Measurements from ENCODE around the gene MX1.

DNA sequence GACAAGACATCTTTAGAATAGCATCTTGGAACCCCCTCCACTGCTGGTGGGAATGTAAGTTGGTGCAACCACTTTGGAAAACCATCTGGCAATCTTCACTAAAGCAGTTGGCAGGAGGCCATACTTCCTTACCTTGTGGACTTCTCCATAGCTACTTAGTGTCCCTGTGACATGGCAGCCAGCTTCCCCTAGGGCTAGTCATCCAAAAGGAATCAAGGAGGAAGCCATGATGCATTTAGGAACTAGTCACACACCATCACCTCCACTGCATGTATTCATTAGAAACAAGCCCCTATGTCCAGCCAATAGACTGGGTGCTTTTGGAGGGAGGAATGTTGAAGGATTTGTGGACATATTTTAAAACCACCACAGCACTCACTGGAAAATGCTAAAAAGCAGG, 44.3 kb upstream of the MX1 start:
- TF ChIP-seq CTCF (IDR thresholded peaks at IDR 0.05; ENCODE audit: insufficient read depth, low read depth, low read length) (no peak), EZH2 (IDR thresholded peaks at IDR 0.05; ENCODE audit: insufficient read depth, low read length) (no peak)
